Thyroid gland (tissue), 4 donors: Measurements from ENCODE around the gene CNOT10.
"Not testable (repeated sequence)": the region's sequence is repeated elsewhere in the genome, so short reads cannot be mapped to it uniquely, and the experiment has no call there.

ENCODE experiments used
- CTCF ChIP-seq, 6 experiments: fragments of 200-600 bp in 3 of 6; fragments of 450-650 bp in 3 of 6; sonication (generic) in 3 of 6; IDR thresholded peaks; one replicate each; pipeline ENCODE4 v1.5.1; 2016 to 2019; ENCODE audit warnings: antibody characterized with exemption in 6 of 6, mild to moderate bottlenecking in 2 of 6, inconsistent platforms in 1 of 6, moderate library complexity in 1 of 6
- POLR2A ChIP-seq, 2 donors: fragments of 450-650 bp; IDR thresholded peaks; one replicate each; pipeline ENCODE4 v1.6.1; 2017; ENCODE audit warnings: antibody characterized with exemption in 2 of 2, mild to moderate bottlenecking in 2 of 2, moderate library complexity in 1 of 2

DNA sequence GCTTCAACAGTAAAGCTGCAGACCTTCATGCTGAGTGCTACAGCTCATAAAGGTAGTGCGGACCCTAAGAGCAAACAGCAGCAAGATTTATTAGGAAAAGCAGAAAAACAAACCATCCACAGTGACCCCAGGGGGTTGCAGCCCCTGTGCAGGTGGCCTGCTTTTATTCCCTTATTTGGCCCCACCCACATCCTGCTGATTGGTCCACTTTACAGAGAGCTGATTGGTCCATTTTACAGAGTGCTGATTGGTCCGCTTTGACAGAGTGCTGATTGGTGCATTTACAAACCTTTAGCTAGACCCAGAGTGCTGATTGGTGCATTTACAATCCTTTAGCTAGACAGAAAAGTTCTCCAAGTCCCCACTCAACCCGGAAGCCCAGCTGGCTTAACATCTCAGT lies 11.3 kb upstream of the CNOT10 start:
- TF ChIP-seq CTCF, POLR2A (IDR thresholded peaks at IDR 0.05): not testable (repeated sequence)
